WTC11 (cell line): ENCODE measurements around the gene FGF18. TPM values are rescaled to one million over a fixed set of nuclear protein-coding genes. Genes with fewer than 3 reads are reported as not detected.

Experiments
- ATAC-seq: fragments of 200-7000 bp; cut with Tn5 transposase; 2 replicates; pipeline ENCODE4 v1.10.0; 2021; ENCODE audit warnings: mild to moderate bottlenecking, moderate library complexity
- CTCF ChIA-PET: fragments of 300-600 bp; sonication (Branson Sonifier 250); formaldehyde crosslinking; loops from one replicate; lab custom pipeline; 2021; ENCODE audit warnings: antibody characterized with exemption; lab: Charles Lee
- POLR2A ChIA-PET: fragments of 350-600 bp; sonication (Branson Sonifier 250); formaldehyde crosslinking; loops from one replicate; lab custom pipeline; 2021; ENCODE audit warnings: antibody characterized with exemption; lab: Charles Lee
- DNase-seq: peaks from one replicate; pipeline ENCODE4 v3.0.0; 2021; ENCODE audit warnings: low spot score
- H3K27ac Mint-ChIP-seq: 2 replicates; pipeline ENCODE4 v1.8.0; 2021; ENCODE audit warnings: mixed read lengths
- H3K27me3 Mint-ChIP-seq: 2 replicates; pipeline ENCODE4 v1.8.0; 2021; ENCODE audit warnings: low read depth, mild to moderate bottlenecking, moderate library complexity, mixed read lengths
- H3K36me3 Mint-ChIP-seq: 2 replicates; pipeline ENCODE4 v1.8.0; 2021; ENCODE audit warnings: mixed read lengths
- H3K4me1 Mint-ChIP-seq: 2 replicates; pipeline ENCODE4 v1.8.0; 2022; ENCODE audit warnings: mixed read lengths
- H3K4me3 Mint-ChIP-seq: 2 replicates; pipeline ENCODE4 v1.8.0; 2021; ENCODE audit warnings: mild to moderate bottlenecking, moderate library complexity, mixed read lengths
- H3K9me3 Mint-ChIP-seq: 2 replicates; pipeline ENCODE4 v1.8.0; 2021; ENCODE audit warnings: mixed read lengths
- EMX1 ChIP-seq: fragments of 250-450 bp; sonication (Bioruptor Pico); IDR thresholded peaks from 2 replicates; pipeline ENCODE4 v1.8.0; 2021; ENCODE audit warnings: mild to moderate bottlenecking
- GRHL2 ChIP-seq: fragments of 250-450 bp; sonication (Bioruptor Pico); IDR thresholded peaks from 2 replicates; pipeline ENCODE4 v1.8.0; 2022; ENCODE audit warnings: mild to moderate bottlenecking, moderate library complexity; ENCODE audit not compliant: insufficient replicate concordance, severe bottlenecking
- MXD4 ChIP-seq: fragments of 250-450 bp; sonication (Bioruptor Pico); IDR thresholded peaks from 2 replicates; pipeline ENCODE4 v1.8.0; 2021; ENCODE audit warnings: mild to moderate bottlenecking, moderate library complexity, borderline replicate concordance
- RELA ChIP-seq: sonication (generic); formaldehyde crosslinking; IDR thresholded peaks from 2 replicates; pipeline ENCODE4 v1.8.1; 2022; ENCODE audit warnings: missing genetic modification reagents, mild to moderate bottlenecking, borderline replicate concordance
- TCF7 ChIP-seq: sonication (generic); formaldehyde crosslinking; IDR thresholded peaks from 2 replicates; pipeline ENCODE4 v1.8.0; 2022; ENCODE audit warnings: mild to moderate bottlenecking, low read depth, missing genetic modification reagents, moderate library complexity
- TEAD1 ChIP-seq: sonication (generic); formaldehyde crosslinking; IDR thresholded peaks from 2 replicates; pipeline ENCODE4 v1.8.0; 2022; ENCODE audit warnings: mild to moderate bottlenecking, missing genetic modification reagents
- ZNF138 ChIP-seq: sonication (generic); formaldehyde crosslinking; conservative IDR thresholded peaks from 2 replicates; pipeline ENCODE4 v1.8.1; 2022; ENCODE audit warnings: mild to moderate bottlenecking, moderate library complexity, missing genetic modification reagents
- total RNA-seq: library from RNA; stranded (reverse); gene quantifications from 3 replicates; pipeline ENCODE4 v1.2.3, GENCODE V29; 2021
- TF ChIP-seq, protein P1 (sequence below): sonication (generic); formaldehyde crosslinking; conservative IDR thresholded peaks from 2 replicates; pipeline ENCODE4 v1.8.1; 2023; ENCODE audit warnings: mild to moderate bottlenecking, low read depth, missing genetic modification reagents, moderate library complexity
- TF ChIP-seq, protein P2 (sequence below): sonication (generic); formaldehyde crosslinking; IDR thresholded peaks from 2 replicates; pipeline ENCODE4 v1.8.0; 2023; ENCODE audit warnings: mild to moderate bottlenecking, missing genetic modification reagents
- TF ChIP-seq, protein P3 (sequence below): fragments of 250-450 bp; sonication (Bioruptor Pico); IDR thresholded peaks from 2 replicates; pipeline ENCODE4 v1.8.0; 2021; ENCODE audit warnings: mild to moderate bottlenecking
- TF ChIP-seq, protein P4 (sequence below): fragments of 250-450 bp; sonication (Bioruptor Pico); IDR thresholded peaks from 2 replicates; pipeline ENCODE4 v1.9.0; 2021; ENCODE audit warnings: moderate library complexity, mild to moderate bottlenecking, inconsistent platforms, borderline replicate concordance
- TF ChIP-seq, protein P5 (sequence below): sonication (generic); formaldehyde crosslinking; IDR thresholded peaks from 2 replicates; pipeline ENCODE4 v1.8.0; 2022; ENCODE audit warnings: mild to moderate bottlenecking, missing genetic modification reagents
- TF ChIP-seq, protein P6 (sequence below): fragments of 250-450 bp; sonication (Bioruptor Pico); conservative IDR thresholded peaks from 2 replicates; pipeline ENCODE4 v1.9.0; 2021; ENCODE audit warnings: mild to moderate bottlenecking
- TF ChIP-seq, protein P7 (sequence below): sonication (generic); formaldehyde crosslinking; IDR thresholded peaks from 2 replicates; pipeline ENCODE4 v1.8.1; 2022; ENCODE audit warnings: low read depth, missing genetic modification reagents, borderline replicate concordance

Gene FGF18
- total RNA-seq, 1 experiment from 2014 or later: 0.72 TPM

DNA sequence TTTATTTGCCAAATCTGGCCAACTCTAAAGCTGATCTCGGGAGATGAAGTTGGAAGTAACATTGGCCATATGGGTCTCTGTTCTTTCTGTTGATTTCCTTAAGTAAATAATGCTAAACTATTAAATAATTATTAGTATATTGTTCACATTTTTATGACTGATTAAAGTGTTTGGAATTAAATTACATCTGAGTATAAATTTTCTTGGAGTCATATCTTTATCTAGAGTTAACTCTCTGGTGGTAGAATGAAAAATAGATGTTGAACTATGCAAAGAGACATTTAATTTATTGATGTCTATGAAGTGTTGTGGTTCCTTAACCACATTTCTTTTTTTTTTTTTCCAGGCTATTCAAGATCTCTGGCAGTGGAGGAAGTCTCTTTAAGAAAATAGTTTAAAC lies 9.3 kb upstream of the FGF18 start:
- Mint-ChIP-seq H3K36me3 (peaks cover 78% of the 10 kb centered on the region), H3K9me3 (no peaks in the 10 kb centered on the region), H3K27ac (peak overlapping the region; percentile 23; the same call in 1 of the 2 replicates), H3K4me1 (peaks cover 18% of the 10 kb centered on the region), H3K27me3 (no peaks in the 10 kb centered on the region), H3K4me3 (no peak overlapping the region)
- TF ChIP-seq ZNF138 (CRISPR knock-in tag) (no peak), GRHL2 (CRISPR knock-in tag) (no peak), RELA (CRISPR knock-in tag) (no peak), MXD4 (CRISPR knock-in tag) (no peak), TEAD1 (no peak), TCF7 (no peak), EMX1 (CRISPR knock-in tag) (no peak)
- TF ChIP-seq, protein P1, sequence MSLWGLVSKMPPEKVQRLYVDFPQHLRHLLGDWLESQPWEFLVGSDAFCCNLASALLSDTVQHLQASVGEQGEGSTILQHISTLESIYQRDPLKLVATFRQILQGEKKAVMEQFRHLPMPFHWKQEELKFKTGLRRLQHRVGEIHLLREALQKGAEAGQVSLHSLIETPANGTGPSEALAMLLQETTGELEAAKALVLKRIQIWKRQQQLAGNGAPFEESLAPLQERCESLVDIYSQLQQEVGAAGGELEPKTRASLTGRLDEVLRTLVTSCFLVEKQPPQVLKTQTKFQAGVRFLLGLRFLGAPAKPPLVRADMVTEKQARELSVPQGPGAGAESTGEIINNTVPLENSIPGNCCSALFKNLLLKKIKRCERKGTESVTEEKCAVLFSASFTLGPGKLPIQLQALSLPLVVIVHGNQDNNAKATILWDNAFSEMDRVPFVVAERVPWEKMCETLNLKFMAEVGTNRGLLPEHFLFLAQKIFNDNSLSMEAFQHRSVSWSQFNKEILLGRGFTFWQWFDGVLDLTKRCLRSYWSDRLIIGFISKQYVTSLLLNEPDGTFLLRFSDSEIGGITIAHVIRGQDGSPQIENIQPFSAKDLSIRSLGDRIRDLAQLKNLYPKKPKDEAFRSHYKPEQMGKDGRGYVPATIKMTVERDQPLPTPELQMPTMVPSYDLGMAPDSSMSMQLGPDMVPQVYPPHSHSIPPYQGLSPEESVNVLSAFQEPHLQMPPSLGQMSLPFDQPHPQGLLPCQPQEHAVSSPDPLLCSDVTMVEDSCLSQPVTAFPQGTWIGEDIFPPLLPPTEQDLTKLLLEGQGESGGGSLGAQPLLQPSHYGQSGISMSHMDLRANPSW (CRISPR knock-in tag): no peak
- TF ChIP-seq, protein P2, sequence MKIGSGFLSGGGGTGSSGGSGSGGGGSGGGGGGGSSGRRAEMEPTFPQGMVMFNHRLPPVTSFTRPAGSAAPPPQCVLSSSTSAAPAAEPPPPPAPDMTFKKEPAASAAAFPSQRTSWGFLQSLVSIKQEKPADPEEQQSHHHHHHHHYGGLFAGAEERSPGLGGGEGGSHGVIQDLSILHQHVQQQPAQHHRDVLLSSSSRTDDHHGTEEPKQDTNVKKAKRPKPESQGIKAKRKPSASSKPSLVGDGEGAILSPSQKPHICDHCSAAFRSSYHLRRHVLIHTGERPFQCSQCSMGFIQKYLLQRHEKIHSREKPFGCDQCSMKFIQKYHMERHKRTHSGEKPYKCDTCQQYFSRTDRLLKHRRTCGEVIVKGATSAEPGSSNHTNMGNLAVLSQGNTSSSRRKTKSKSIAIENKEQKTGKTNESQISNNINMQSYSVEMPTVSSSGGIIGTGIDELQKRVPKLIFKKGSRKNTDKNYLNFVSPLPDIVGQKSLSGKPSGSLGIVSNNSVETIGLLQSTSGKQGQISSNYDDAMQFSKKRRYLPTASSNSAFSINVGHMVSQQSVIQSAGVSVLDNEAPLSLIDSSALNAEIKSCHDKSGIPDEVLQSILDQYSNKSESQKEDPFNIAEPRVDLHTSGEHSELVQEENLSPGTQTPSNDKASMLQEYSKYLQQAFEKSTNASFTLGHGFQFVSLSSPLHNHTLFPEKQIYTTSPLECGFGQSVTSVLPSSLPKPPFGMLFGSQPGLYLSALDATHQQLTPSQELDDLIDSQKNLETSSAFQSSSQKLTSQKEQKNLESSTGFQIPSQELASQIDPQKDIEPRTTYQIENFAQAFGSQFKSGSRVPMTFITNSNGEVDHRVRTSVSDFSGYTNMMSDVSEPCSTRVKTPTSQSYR (CRISPR knock-in tag): no peak
- TF ChIP-seq, protein P3, sequence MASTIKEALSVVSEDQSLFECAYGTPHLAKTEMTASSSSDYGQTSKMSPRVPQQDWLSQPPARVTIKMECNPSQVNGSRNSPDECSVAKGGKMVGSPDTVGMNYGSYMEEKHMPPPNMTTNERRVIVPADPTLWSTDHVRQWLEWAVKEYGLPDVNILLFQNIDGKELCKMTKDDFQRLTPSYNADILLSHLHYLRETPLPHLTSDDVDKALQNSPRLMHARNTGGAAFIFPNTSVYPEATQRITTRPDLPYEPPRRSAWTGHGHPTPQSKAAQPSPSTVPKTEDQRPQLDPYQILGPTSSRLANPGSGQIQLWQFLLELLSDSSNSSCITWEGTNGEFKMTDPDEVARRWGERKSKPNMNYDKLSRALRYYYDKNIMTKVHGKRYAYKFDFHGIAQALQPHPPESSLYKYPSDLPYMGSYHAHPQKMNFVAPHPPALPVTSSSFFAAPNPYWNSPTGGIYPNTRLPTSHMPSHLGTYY (CRISPR knock-in tag): no peak
- TF ChIP-seq, protein P4, sequence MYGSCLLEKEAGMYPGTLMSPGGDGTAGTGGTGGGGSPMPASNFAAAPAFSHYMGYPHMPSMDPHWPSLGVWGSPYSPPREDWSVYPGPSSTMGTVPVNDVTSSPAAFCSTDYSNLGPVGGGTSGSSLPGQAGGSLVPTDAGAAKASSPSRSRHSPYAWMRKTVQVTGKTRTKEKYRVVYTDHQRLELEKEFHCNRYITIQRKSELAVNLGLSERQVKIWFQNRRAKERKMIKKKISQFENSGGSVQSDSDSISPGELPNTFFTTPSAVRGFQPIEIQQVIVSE (CRISPR knock-in tag): no peak
- TF ChIP-seq, protein P5, sequence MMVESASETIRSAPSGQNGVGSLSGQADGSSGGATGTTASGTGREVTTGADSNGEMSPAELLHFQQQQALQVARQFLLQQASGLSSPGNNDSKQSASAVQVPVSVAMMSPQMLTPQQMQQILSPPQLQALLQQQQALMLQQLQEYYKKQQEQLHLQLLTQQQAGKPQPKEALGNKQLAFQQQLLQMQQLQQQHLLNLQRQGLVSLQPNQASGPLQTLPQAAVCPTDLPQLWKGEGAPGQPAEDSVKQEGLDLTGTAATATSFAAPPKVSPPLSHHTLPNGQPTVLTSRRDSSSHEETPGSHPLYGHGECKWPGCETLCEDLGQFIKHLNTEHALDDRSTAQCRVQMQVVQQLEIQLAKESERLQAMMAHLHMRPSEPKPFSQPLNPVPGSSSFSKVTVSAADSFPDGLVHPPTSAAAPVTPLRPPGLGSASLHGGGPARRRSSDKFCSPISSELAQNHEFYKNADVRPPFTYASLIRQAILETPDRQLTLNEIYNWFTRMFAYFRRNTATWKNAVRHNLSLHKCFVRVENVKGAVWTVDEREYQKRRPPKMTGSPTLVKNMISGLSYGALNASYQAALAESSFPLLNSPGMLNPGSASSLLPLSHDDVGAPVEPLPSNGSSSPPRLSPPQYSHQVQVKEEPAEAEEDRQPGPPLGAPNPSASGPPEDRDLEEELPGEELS: no peak
- TF ChIP-seq, protein P6, sequence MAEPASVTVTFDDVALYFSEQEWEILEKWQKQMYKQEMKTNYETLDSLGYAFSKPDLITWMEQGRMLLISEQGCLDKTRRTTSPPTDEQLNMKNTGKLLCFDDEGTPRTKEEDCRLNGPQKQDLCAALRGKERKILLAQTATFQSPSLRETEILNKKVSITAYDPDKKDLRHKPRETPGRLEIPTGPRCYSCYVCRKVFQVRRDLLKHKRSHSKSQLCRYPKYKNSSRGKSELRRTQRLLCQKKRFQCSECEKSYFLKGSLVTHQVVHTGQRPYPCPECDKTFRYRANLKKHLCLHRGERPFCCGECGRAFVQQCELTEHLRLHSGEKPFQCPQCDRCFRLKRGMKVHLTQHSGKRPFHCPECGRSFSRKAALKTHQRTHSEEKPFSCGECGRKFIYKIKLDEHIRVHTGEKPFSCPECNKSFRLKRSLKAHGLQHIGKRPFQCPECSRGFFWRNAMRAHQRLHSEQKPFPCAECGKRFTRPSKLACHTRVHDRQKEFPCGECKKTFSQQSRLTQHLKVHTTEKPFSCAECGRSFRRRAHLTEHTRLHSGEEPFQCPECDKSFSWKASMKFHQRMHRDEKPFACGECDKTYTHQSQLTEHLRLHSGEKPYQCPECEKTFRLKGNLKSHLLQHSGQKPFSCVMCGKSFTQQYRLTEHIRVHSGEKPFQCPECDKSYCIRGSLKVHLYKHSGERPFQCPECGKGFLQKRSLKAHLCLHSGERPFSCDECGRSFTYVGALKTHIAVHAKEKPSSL: no peak
- TF ChIP-seq, protein P7, sequence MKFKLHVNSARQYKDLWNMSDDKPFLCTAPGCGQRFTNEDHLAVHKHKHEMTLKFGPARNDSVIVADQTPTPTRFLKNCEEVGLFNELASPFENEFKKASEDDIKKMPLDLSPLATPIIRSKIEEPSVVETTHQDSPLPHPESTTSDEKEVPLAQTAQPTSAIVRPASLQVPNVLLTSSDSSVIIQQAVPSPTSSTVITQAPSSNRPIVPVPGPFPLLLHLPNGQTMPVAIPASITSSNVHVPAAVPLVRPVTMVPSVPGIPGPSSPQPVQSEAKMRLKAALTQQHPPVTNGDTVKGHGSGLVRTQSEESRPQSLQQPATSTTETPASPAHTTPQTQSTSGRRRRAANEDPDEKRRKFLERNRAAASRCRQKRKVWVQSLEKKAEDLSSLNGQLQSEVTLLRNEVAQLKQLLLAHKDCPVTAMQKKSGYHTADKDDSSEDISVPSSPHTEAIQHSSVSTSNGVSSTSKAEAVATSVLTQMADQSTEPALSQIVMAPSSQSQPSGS (CRISPR knock-in tag): no peak
- ChIA-PET POLR2A (no interaction called here), CTCF (interaction anchor here (1.4 kb wide), 1 partner anchor 27 kb away, joined by 3 read pairs; no protein-coding TSS in a partner anchor)
- ATAC-seq: no peak
- no peak for DNase-seq
